Brain microvascular endothelial cell (primary cell): ENCODE data around the gene NOD1.

Source experiments
- DNase-seq: peaks from one replicate; pipeline ENCODE4 v3.0.0-alpha.2; 2020
- H3K27ac ChIP-seq: fragments of 250-450 bp; sonication (Bioruptor Pico); 2 replicates; pipeline ENCODE4 v1.5.1; 2020; ENCODE audit warnings: mild to moderate bottlenecking, moderate library complexity
- H3K27me3 ChIP-seq: fragments of 250-450 bp; sonication (Bioruptor Pico); replicated peaks from 2 replicates; pipeline ENCODE4 v1.5.1; 2020; ENCODE audit warnings: mild to moderate bottlenecking
- H3K36me3 ChIP-seq: fragments of 250-450 bp; sonication (Bioruptor Pico); replicated peaks from 2 replicates; pipeline ENCODE4 v1.5.1; 2020; ENCODE audit warnings: mild to moderate bottlenecking
- H3K4me3 ChIP-seq: 2 replicates; pipeline ENCODE4 v1.5.1; 2011; ENCODE audit warnings: low read depth, mild to moderate bottlenecking, control low read depth, low read length, moderate library complexity
- CTCF ChIP-seq: IDR thresholded peaks from 2 replicates; pipeline ENCODE4 v1.5.1; 2011; ENCODE audit warnings: low read depth, mild to moderate bottlenecking, moderate library complexity, low read length, control low read depth, inconsistent platforms; ENCODE audit errors: missing control alignments
- in situ Hi-C: cut with HindIII; loops from 2 replicates; pipeline ENCODE4 v1.10.0; 2017; ENCODE audit warnings: low sequenced_read_pairs, low pct_ligation_motif_present

The NOD1 gene

GRCh38 chr7:30379741-30380140 lies 98.8 kb downstream of the NOD1 start:
- in situ Hi-C loops = no loop called here
- DNase-seq = no peak
- no peak for TF ChIP-seq CTCF
- no peaks in the 10 kb centered on the region for H3K36me3 ChIP-seq
- H3K27ac ChIP-seq = no peak overlapping the region
- H3K4me3 ChIP-seq = no peak overlapping the region
- H3K27me3 ChIP-seq = no peaks in the 10 kb centered on the region

- in situ Hi-C loops = no loop called here
- Histone ChIP-seq H3K36me3 (no peaks in the 10 kb centered on the region), H3K4me3 (no peak overlapping the region), H3K27me3 (no peaks in the 10 kb centered on the region), H3K27ac (no peak overlapping the region)
- no peak for TF ChIP-seq CTCF
- DNase-seq = no peak
These were observed 99.5 kb downstream of the NOD1 start for GRCh38 chr7:30379131-30379530.

GRCh38 chr7:30378275-30378674 lies 100.3 kb downstream of the NOD1 start:
- DNase-seq = no peak
- H3K27ac ChIP-seq = no peak overlapping the region
- no peak for TF ChIP-seq CTCF
- in situ Hi-C loops = no loop called here
- H3K27me3 ChIP-seq = no peaks in the 10 kb centered on the region
- H3K4me3 ChIP-seq = no peak overlapping the region
- no peaks in the 10 kb centered on the region for H3K36me3 ChIP-seq
